Colonic mucosa (tissue), 4 donors: Measurements from ENCODE around the gene CD83. TPM values are rescaled to one million over a fixed set of nuclear protein-coding genes. Genes with fewer than 3 reads are reported as not detected.

Experiments used
- DNase-seq: peaks from one replicate; pipeline ENCODE4 v3.0.0-alpha.2; 2020
- H3K27ac ChIP-seq: fragments of 200-600 bp; one replicate; pipeline ENCODE4 v1.8.0; 2021
- H3K27me3 ChIP-seq: fragments of 200-600 bp; one replicate; pipeline ENCODE4 v1.8.0; 2021
- H3K36me3 ChIP-seq: fragments of 200-600 bp; one replicate; pipeline ENCODE4 v1.8.0; 2021
- H3K4me1 ChIP-seq: fragments of 200-600 bp; one replicate; pipeline ENCODE4 v1.8.0; 2021; ENCODE audit warnings: mild to moderate bottlenecking
- H3K4me3 ChIP-seq: fragments of 200-600 bp; one replicate; pipeline ENCODE4 v1.8.0; 2021
- H3K9ac ChIP-seq, 2 donors: one replicate each; pipeline ENCODE4 v1.7.0; 2013; ENCODE audit warnings: control low read depth in 2 of 2, low read depth in 2 of 2, low read length in 2 of 2
- H3K9me3 ChIP-seq: fragments of 200-600 bp; one replicate; pipeline ENCODE4 v1.8.0; 2021
- intact Hi-C: fragments of 100-400 bp; cut with DNase I; formaldehyde crosslinking; loops from one replicate; pipeline ENCODE4 v1.14.1; 2022
- total RNA-seq, 2 donors: library from RNA; stranded (reverse); fragmentation: NEBNext Ultra II Directional in 1 of 2; extraction: Animal tissue kit (Norgen Biotek cat#: 25700) in 1 of 2; gene quantifications; one replicate each; pipeline ENCODE4 v1.2.1, GENCODE V29; 2021
- TF ChIP-seq, protein P1 (sequence below): fragments of 200-600 bp; IDR thresholded peaks from one replicate; pipeline ENCODE4 v1.8.0; 2022; ENCODE audit warnings: antibody characterized with exemption, mild to moderate bottlenecking
- donor health status: healthy.
- donor health status: DM: no; HTN: no; CAD: no.
- donor health status: DM: no; HTN: no; CAD: no.

The CD83 gene
- total RNA-seq, 2 donors from 2014 or later = 2.8 TPM

DNA sequence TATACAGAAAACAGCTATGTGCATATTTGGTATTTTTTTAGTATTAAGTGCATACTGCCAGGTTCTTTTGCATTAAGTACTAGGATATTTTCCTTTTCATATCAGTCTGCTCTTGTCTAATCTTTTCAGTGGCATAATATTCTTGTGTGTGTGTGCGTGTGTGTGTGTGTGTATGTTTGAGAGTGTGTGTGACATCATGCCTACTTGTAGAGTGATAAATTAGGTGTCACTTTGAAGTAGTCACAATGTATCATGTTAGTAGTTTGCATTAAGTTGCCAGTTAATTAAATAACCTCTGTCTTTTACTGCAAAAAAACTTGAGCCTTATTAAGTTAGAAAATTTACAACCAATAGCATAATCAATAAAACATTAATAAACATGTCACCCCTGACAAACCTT lies 65.3 kb downstream of the CD83 start:
- no peak for DNase-seq
- Histone ChIP-seq H3K9me3 (no peaks in the 10 kb centered on the region), H3K4me3 (no peak overlapping the region), H3K4me1 (no peaks in the 10 kb centered on the region), H3K27me3 (no peaks in the 10 kb centered on the region), H3K9ac (no peak overlapping the region), H3K27ac (no peak overlapping the region), H3K36me3 (no peaks in the 10 kb centered on the region)
- TF ChIP-seq, protein P1, sequence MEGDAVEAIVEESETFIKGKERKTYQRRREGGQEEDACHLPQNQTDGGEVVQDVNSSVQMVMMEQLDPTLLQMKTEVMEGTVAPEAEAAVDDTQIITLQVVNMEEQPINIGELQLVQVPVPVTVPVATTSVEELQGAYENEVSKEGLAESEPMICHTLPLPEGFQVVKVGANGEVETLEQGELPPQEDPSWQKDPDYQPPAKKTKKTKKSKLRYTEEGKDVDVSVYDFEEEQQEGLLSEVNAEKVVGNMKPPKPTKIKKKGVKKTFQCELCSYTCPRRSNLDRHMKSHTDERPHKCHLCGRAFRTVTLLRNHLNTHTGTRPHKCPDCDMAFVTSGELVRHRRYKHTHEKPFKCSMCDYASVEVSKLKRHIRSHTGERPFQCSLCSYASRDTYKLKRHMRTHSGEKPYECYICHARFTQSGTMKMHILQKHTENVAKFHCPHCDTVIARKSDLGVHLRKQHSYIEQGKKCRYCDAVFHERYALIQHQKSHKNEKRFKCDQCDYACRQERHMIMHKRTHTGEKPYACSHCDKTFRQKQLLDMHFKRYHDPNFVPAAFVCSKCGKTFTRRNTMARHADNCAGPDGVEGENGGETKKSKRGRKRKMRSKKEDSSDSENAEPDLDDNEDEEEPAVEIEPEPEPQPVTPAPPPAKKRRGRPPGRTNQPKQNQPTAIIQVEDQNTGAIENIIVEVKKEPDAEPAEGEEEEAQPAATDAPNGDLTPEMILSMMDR = no peak
- intact Hi-C loops = no loop called here

Other genes with a start within 250 kb of the CD83 start
- not detected for gene RNF182, start 192.8 kb upstream of the CD83 start, total RNA-seq